GM18499 (cell line): ENCODE results near the gene BCAR1.
"Not testable (repeated sequence)": the region's sequence is repeated elsewhere in the genome, so short reads cannot be mapped to it uniquely, and the experiment has no call there.

Source experiments
- ATAC-seq: cut with Tn5 transposase; IDR thresholded peaks from one replicate; pipeline ENCODE4 v1.9.1; 2021; ENCODE audit warnings: moderate number of reproducible peaks; ENCODE audit not compliant: insufficient read depth, unreplicated experiment

The BCAR1 gene

GRCh38 chr16:75207831-75208230 lies 43.6 kb downstream of the BCAR1 start:
- no peak for ATAC-seq

- no peak for ATAC-seq
Measured at GRCh38 chr16:75206749-75207451, 44.5 kb downstream of the BCAR1 start, which contains the start of gene CTRB2. Gene CTRB2 (minus strand): TSS chr16:75207161. CDS start chr16:75207141, 20 bp downstream.

GRCh38 chr16:75205961-75206748 lies 45.3 kb downstream of the BCAR1 start:
- not testable (repeated sequence) for ATAC-seq

- not testable (repeated sequence) for ATAC-seq
Measured at GRCh38 chr16:75205438-75205837, 46.0 kb downstream of the BCAR1 start.

DNA sequence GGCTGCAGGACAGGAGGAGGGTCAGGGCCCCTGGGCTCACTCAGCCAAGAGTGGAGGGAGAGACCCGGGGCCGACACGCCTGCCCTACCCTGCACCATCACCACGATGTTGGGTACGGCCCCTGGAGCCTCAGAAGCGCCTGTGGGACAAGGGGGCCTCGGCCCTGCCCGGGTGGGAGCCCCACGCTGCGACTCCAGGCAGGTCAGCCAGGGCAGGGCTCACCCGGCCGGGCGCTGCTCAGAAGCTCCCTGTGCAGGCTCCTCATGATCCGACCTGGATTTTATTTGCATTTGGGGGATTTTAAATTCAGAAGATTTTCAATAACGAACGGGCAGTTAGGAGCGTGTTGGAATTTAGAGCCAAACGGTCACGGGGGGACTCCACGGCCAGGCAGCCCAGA lies 46.5 kb downstream of the BCAR1 start:
- not testable (repeated sequence) for ATAC-seq

- ATAC-seq: no peak
Measured at GRCh38 chr16:75204410-75204758, 47.0 kb downstream of the BCAR1 start.

DNA sequence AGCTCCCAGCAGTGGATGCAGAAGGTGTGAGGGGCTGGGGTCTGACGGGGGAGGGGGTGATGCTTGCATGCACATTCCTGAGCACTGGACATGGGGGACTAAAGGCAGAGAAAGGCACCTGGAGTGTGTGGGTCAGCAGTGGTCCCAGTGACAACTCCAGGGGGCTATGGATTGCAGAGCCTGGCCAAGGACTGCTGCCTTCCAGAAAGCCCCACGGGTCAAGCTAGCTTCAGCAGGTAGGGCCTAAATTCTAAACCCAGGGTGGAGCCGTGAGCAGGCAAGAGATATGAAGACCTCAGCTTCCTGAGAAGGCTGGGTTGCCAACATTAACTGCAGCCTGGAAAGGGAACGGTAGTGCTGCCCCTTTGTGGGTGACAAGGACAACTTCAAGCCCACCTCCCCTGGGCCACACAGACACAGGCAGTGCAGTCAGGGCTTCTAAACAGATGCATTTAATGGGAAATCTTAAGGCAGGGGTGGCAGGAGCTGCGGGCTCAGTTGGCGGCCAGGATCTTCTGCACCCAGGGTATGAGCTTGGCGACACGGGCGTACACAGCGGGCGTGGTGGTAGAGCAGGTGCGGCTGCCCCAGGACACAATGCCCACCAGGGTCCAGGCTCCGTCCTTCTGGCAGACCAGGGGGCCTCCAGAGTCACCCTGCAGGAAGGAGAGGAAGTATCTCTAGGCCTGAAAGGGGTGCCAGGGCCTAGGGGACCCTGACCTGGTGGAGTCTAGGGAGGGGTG lies 47.6 kb downstream of the BCAR1 start:
- no peak for ATAC-seq

DNA sequence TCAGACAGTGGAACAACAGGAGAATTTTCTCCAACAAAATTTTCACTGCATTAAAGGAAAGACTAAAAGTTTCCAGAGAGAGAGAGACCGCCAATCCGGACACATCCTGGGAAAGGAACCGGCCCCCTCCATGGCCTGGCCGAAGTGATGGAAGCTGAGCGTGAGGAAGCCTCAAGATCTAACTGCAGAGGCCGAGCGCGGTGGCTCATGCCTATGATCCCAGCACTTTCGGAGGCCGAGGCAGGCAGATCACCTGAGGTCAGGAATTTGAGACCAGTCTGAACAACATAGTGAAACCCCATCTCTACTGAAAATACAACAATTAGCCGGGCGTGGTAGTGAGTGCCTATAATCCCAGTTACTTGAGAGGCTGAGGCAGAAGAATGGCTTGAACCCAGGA lies 48.3 kb downstream of the BCAR1 start:
- ATAC-seq: no peak

- no peak for ATAC-seq
Measured at GRCh38 chr16:75202069-75202590, 49.3 kb downstream of the BCAR1 start.

DNA sequence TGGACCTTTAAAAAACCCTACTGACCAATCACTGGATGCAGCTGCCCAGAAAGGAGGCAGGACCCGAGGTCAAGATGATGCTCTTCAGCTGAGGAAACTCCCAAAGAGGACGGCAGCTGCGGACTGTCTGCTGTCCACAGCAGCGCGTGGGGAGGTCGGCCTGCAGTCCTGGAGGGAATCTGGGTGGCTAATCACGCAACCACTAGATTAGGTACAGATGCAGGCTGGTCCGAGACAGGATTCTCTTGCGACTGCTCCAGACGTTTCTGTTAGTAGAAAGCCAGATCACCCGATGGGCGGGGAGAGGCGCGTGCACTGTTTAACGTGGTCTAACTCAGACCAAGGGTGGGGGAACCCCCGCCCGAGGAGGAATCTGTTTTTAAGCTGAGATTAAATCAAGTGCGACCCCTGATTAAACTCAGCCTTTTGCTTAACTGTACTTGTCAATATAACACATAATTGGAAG lies 53.3 kb downstream of the BCAR1 start:
- no peak for ATAC-seq

GRCh38 chr16:75197522-75198134 lies 53.8 kb downstream of the BCAR1 start:
- ATAC-seq: no peak

- no peak for ATAC-seq
Measured at GRCh38 chr16:75196836-75197235, 54.6 kb downstream of the BCAR1 start.

DNA sequence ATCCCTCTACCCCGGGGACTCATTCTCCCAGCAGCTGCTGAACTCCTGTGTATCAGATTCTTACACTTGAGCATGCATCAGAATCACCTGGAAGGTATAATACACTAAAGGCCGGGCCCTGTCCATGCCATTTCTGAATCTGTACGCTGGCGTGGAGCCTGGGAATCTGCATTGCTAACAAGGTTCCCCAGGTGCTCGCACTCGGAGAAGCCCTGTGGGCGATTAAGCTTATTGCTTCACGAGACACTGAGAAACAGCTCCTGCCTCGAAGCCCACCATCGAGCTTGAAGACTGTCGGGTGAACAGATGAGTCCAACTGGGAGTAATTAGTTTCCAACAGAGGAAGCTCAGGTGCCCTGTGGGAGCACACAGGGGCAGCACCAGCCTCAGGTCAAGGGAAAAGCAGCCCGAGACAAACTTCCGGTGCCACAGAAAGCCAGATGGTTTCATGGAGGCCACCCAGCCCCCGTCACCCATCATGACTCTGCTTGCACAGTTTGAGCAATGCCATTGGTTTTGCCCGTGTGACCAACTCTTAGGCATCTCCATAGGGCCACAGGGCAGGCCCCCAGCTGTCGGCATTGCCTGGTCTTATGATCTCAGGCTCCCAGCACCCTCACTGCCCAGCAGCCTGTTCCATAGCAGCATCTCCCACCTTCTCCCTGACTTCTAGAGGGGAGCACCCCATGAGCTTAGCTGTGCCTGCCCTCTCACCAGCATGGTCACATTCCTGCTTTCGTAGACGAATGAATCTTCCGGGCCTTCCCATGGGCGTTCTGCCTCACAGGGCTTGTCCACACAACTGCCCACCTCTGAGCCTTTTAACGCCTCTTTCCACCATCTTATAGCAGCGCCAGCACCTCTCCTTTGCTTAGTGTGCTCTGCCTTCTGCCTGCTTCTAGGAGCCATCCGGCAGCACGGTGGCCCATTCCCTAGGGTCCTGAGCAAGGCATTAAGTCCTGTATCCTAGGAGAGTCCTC lies 55.3 kb downstream of the BCAR1 start:
- ATAC-seq: no peak

GRCh38 chr16:75193730-75194444 lies 57.5 kb downstream of the BCAR1 start:
- no peak for ATAC-seq

- ATAC-seq: no peak
Measured at GRCh38 chr16:75193265-75193650, 58.2 kb downstream of the BCAR1 start.

- no peak for ATAC-seq
Measured at GRCh38 chr16:75192606-75193264, 58.7 kb downstream of the BCAR1 start.

DNA sequence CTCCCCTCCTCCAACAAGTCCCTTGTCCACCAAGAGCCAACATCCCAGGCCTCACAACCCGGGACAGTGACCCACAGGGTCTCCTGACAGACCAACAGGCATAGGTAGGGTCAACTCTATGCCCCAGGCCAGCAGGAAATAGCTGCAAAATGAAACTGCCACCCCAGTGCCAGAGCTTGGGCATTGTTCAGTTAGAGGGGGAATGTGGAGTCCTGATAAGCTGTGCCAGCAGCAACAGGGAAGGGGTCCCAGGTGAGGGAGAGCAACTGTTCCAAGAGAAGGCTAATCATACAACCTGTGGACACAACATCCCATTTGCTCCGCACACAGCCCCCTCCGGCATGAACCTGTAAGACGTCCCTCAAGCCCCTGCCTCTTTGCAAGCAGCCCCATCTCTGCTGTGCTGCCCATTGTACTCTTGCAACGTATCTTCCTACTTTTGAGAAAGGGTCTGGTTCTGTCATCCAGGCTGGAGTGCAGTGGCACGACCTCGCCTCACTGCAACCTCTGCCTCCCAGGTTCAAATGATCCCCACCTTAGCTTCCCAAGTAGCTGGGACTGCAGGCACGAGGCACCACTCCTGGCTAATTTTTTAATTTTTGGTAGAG lies 61.7 kb downstream of the BCAR1 start:
- no peak for ATAC-seq
